DMS53 (cell line): ENCODE data around the gene FXYD6.
"Not testable (repeated sequence)": the region's sequence is repeated elsewhere in the genome, so short reads cannot be mapped to it uniquely, and the experiment has no call there.

Experiments
- DNase-seq: peaks from one replicate; lab custom pipeline; 2025; lab: John Stamatoyannopoulos, UW

FXYD6 gene

GRCh38 chr11:117818041-117818873 lies 58.2 kb downstream of the FXYD6 start:
- DNase-seq, result peak; percentile 67

- peak; percentile 89 for DNase-seq
Observed at GRCh38 chr11:117817368-117818040, 59.0 kb downstream of the FXYD6 start.

GRCh38 chr11:117816846-117817367 lies 59.6 kb downstream of the FXYD6 start:
- peak; percentile 48 for DNase-seq

GRCh38 chr11:117816151-117816741 lies 60.2 kb downstream of the FXYD6 start:
- DNase-seq, result peak; percentile 56

GRCh38 chr11:117815262-117815803 lies 61.1 kb downstream of the FXYD6 start:
- DNase-seq, result peak; percentile 67

- DNase-seq, result peak; percentile 96
Observed at GRCh38 chr11:117814766-117815261, 61.6 kb downstream of the FXYD6 start.

GRCh38 chr11:117814204-117814765 lies 62.2 kb downstream of the FXYD6 start:
- DNase-seq, result peak; percentile 78

GRCh38 chr11:117810056-117810451 lies 66.4 kb downstream of the FXYD6 start:
- DNase-seq, result not testable (repeated sequence)

GRCh38 chr11:117809236-117810055 lies 67.0 kb downstream of the FXYD6 start:
- DNase-seq, result peak; percentile 90

GRCh38 chr11:117808784-117809183 lies 67.7 kb downstream of the FXYD6 start:
- no peak for DNase-seq

GRCh38 chr11:117807482-117808327 lies 68.8 kb downstream of the FXYD6 start:
- peak; percentile 80 for DNase-seq

- no peak for DNase-seq
Observed at GRCh38 chr11:117806846-117807245, 69.6 kb downstream of the FXYD6 start.

GRCh38 chr11:117805045-117805444 lies 71.4 kb downstream of the FXYD6 start:
- DNase-seq, result no peak

- no peak for DNase-seq
Observed at GRCh38 chr11:117803896-117804295, 72.6 kb downstream of the FXYD6 start.

GRCh38 chr11:117799634-117800033 lies 76.8 kb downstream of the FXYD6 start:
- DNase-seq, result peak; percentile 34

- DNase-seq, result peak; percentile 73
Observed at GRCh38 chr11:117796872-117797529, 79.5 kb downstream of the FXYD6 start, which contains the start of gene DSCAML1. DSCAML1 (minus strand) TSS chr11:117797216; CDS start chr11:117797079, 137 bp downstream.

- DNase-seq, result peak; percentile 53
Observed at GRCh38 chr11:117796456-117796871, 80.0 kb downstream of the FXYD6 start.

GRCh38 chr11:117795638-117796455 lies 80.6 kb downstream of the FXYD6 start:
- DNase-seq, result peak; percentile 61
